H1 (cell line): ENCODE measurements around the gene SORL1-AS1.

Experiments used
- CTCF ChIA-PET: fragments of 300-600 bp; sonication (Branson Sonifier 250); formaldehyde crosslinking; loops from one replicate; lab custom pipeline; 2021; ENCODE audit not compliant: partially characterized antibody; lab: Charles Lee
- POLR2A ChIA-PET: fragments of 300-600 bp; sonication (Branson Sonifier 250); formaldehyde crosslinking; loops from one replicate; lab custom pipeline; 2021; ENCODE audit warnings: inconsistent platforms; ENCODE audit not compliant: partially characterized antibody; lab: Charles Lee
- DNase-seq, 2 experiments: peaks; one replicate each; pipeline versions ENCODE4 v3.0.0 to v3.0.0-alpha.2; 2010 to 2022; ENCODE audit warnings: low spot score in 2 of 2, low read depth in 1 of 2, mixed read lengths in 1 of 2
- FAIRE-seq: peaks from 2 replicates; lab custom pipeline; 2011; peaks lifted over from hg19 to GRCh38; lab: Jason Lieb, UNC
- H2AFZ ChIP-seq: 2 replicates; pipeline ENCODE4 v1.8.1; 2012; ENCODE audit warnings: low read length, inconsistent platforms
- H2AK5ac ChIP-seq: 2 replicates; pipeline ENCODE4 v1.6.1; 2013; ENCODE audit warnings: low read depth, low read length
- H2BK120ac ChIP-seq: replicated peaks from 2 replicates; pipeline ENCODE3; 2013; ENCODE audit warnings: low read depth, low read length, inconsistent platforms
- H2BK12ac ChIP-seq: 2 replicates; pipeline ENCODE4 v1.6.1; 2013; ENCODE audit warnings: low read depth, low read length
- H2BK15ac ChIP-seq: 2 replicates; pipeline ENCODE4 v1.6.1; 2013; ENCODE audit warnings: low read length
- H2BK20ac ChIP-seq: 2 replicates; pipeline ENCODE4 v1.6.1; 2013; ENCODE audit warnings: low read length
- H2BK5ac ChIP-seq: 2 replicates; pipeline ENCODE4 v1.6.1; 2013; ENCODE audit warnings: low read depth, low read length
- H3K14ac ChIP-seq: 2 replicates; pipeline ENCODE4 v1.6.1; 2013; ENCODE audit warnings: inconsistent platforms; ENCODE audit not compliant: insufficient read length
- H3K18ac ChIP-seq: 2 replicates; pipeline ENCODE4 v1.6.1; 2013; ENCODE audit warnings: low read length; ENCODE audit errors: extremely low read depth
- H3K23ac ChIP-seq: 2 replicates; pipeline ENCODE4 v1.6.1; 2013; ENCODE audit warnings: inconsistent platforms; ENCODE audit not compliant: insufficient read length
- H3K23me2 ChIP-seq: 2 replicates; pipeline ENCODE4 v1.6.1; 2013; ENCODE audit warnings: low read depth, low read length
- H3K27ac ChIP-seq: 2 replicates; pipeline ENCODE4 v1.6.1; 2011; ENCODE audit warnings: low read depth, low read length, inconsistent platforms
- H3K27me3 ChIP-seq, 4 experiments: replicated peaks in 1 of 4; 1 replicate in 1 of 4; 2 replicates in 3 of 4; pipeline versions ENCODE4 v1.6.1 to v1.8.1; 2011 to 2013; ENCODE audit warnings: low read length in 3 of 4, mild to moderate bottlenecking in 3 of 4, inconsistent platforms in 2 of 4, mixed read lengths in 2 of 4, moderate library complexity in 1 of 4; ENCODE audit not compliant: control insufficient read depth in 3 of 4, insufficient read depth in 3 of 4; ENCODE audit errors: extremely low read depth in 1 of 4
- H3K36me3 ChIP-seq, 4 experiments: 2 replicates each; pipeline versions ENCODE4 v1.6.1 to v1.8.1; 2011 to 2013; ENCODE audit warnings: mild to moderate bottlenecking in 4 of 4, low read length in 3 of 4, moderate library complexity in 2 of 4, control low read depth in 1 of 4, inconsistent platforms in 1 of 4; ENCODE audit not compliant: insufficient read depth in 4 of 4, control insufficient read depth in 2 of 4
- H3K4ac ChIP-seq: replicated peaks from 2 replicates; pipeline ENCODE3; 2013; ENCODE audit warnings: low read length, low read depth, mixed read lengths, inconsistent platforms; ENCODE audit not compliant: insufficient read length
- H3K4me1 ChIP-seq, 4 experiments: replicated peaks in 1 of 4; 1 replicate in 1 of 4; 2 replicates in 3 of 4; pipeline versions ENCODE4 v1.6.1 to v1.8.1; 2011 to 2013; ENCODE audit warnings: low read length in 3 of 4, inconsistent platforms in 2 of 4, mixed read lengths in 1 of 4; ENCODE audit not compliant: insufficient read depth in 4 of 4, control insufficient read depth in 3 of 4
- H3K4me2 ChIP-seq, 2 experiments: 2 replicates each; pipeline versions ENCODE4 v1.6.1 to v1.8.1; 2011 to 2013; ENCODE audit warnings: low read depth in 2 of 2, low read length in 2 of 2, control low read depth in 1 of 2, inconsistent platforms in 1 of 2, mild to moderate bottlenecking in 1 of 2; ENCODE audit not compliant: insufficient read depth in 1 of 2
- H3K4me3 ChIP-seq, 4 experiments: fragments of 200-600, 300-600 bp in 1 of 4; sonication (generic), shearing (Covaris generic), sonication (Bioruptor Twin) in 1 of 4; 2 replicates each; pipeline versions ENCODE4 v1.5.1 to v1.8.1; 2011 to 2016; ENCODE audit warnings: low read length in 4 of 4, low read depth in 3 of 4, control low read depth in 2 of 4, inconsistent platforms in 2 of 4, mild to moderate bottlenecking in 2 of 4, mixed read lengths in 1 of 4, moderate library complexity in 1 of 4; ENCODE audit not compliant: insufficient read depth in 2 of 4; ENCODE audit errors: extremely low read depth in 1 of 4
- H3K56ac ChIP-seq: replicated peaks from 2 replicates; pipeline ENCODE3; 2013; ENCODE audit warnings: low read depth, mild to moderate bottlenecking, mixed read lengths, low read length, inconsistent platforms; ENCODE audit not compliant: insufficient read length
- H3K79me1 ChIP-seq: 2 replicates; pipeline ENCODE4 v1.6.1; 2013; ENCODE audit warnings: low read depth, low read length, control low read depth
- H3K79me2 ChIP-seq, 2 experiments: 2 replicates each; pipeline versions ENCODE4 v1.6.1 to v1.8.1; 2012 to 2013; ENCODE audit warnings: low read length in 2 of 2, mild to moderate bottlenecking in 2 of 2, inconsistent platforms in 1 of 2; ENCODE audit not compliant: insufficient read depth in 2 of 2, control insufficient read depth in 1 of 2
- H3K9ac ChIP-seq, 4 experiments: replicated peaks in 1 of 4; 1 replicate in 1 of 4; 2 replicates in 3 of 4; pipeline versions ENCODE4 v1.6.1 to v1.8.1; 2011 to 2013; ENCODE audit warnings: low read depth in 3 of 4, low read length in 3 of 4, control low read depth in 2 of 4, mild to moderate bottlenecking in 2 of 4, moderate library complexity in 2 of 4, inconsistent platforms in 1 of 4; ENCODE audit errors: extremely low read depth in 1 of 4
- H3K9me3 ChIP-seq, 2 experiments: 2 replicates each; pipeline versions ENCODE4 v1.6.1 to v1.8.1; 2012 to 2013; ENCODE audit warnings: mild to moderate bottlenecking in 2 of 2, moderate library complexity in 2 of 2, control low read depth in 1 of 2, inconsistent platforms in 1 of 2, low read depth in 1 of 2, low read length in 1 of 2, mixed read lengths in 1 of 2; ENCODE audit not compliant: insufficient read depth in 2 of 2
- H4K20me1 ChIP-seq, 2 experiments: replicated peaks in 1 of 2; 2 replicates each; pipeline versions ENCODE3 to v1.8.1; 2011 to 2013; ENCODE audit warnings: inconsistent platforms in 2 of 2, low read length in 2 of 2, mild to moderate bottlenecking in 1 of 2; ENCODE audit not compliant: insufficient read depth in 2 of 2, control insufficient read depth in 1 of 2
- H4K5ac ChIP-seq: 2 replicates; pipeline ENCODE4 v1.6.1; 2013; ENCODE audit warnings: low read length, low read depth, mixed read lengths, inconsistent platforms; ENCODE audit not compliant: insufficient read length
- H4K8ac ChIP-seq: 2 replicates; pipeline ENCODE4 v1.8.0; 2013; ENCODE audit warnings: mild to moderate bottlenecking, moderate library complexity, low read length, inconsistent platforms; ENCODE audit not compliant: insufficient read depth; ENCODE audit errors: extremely low read depth
- H4K91ac ChIP-seq: replicated peaks from 2 replicates; pipeline ENCODE3; 2013; ENCODE audit warnings: low read length, mixed read lengths, inconsistent platforms; ENCODE audit not compliant: insufficient read length
- ASH2L ChIP-seq: fragments of 200-600, 300-600 bp; sonication (generic); IDR thresholded peaks from one replicate; pipeline ENCODE4 v1.7.1; 2017; ENCODE audit warnings: low read length
- CBX8 ChIP-seq: fragments of 300-800, 300-1000 bp; sonication (generic); IDR thresholded peaks from 2 replicates; pipeline ENCODE4 v1.7.1; 2016; ENCODE audit warnings: low read depth, low read length, borderline replicate concordance
- CREB1 ChIP-seq: IDR thresholded peaks from 2 replicates; pipeline ENCODE4 v1.6.1; 2012; ENCODE audit warnings: inconsistent platforms
- EZH2 ChIP-seq: fragments of 200-600 bp; sonication (generic); IDR thresholded peaks from 2 replicates; pipeline ENCODE4 v1.7.1; 2012; ENCODE audit warnings: low read depth, mild to moderate bottlenecking, moderate library complexity, low read length, inconsistent platforms; ENCODE audit not compliant: severe bottlenecking
- JUND ChIP-seq: IDR thresholded peaks from 2 replicates; pipeline ENCODE4 v1.6.1; 2011; ENCODE audit warnings: mild to moderate bottlenecking, improper control_type of control experiment, low read length
- KDM1A ChIP-seq: fragments of 200-600, 300-600 bp; sonication (generic); IDR thresholded peaks from 2 replicates; pipeline ENCODE4 v1.7.1; 2016; ENCODE audit warnings: mild to moderate bottlenecking, low read length, borderline replicate concordance
- POLR2A ChIP-seq, 2 experiments: IDR thresholded peaks; 1 replicate in 1 of 2; 2 replicates in 1 of 2; pipeline ENCODE4 v1.6.1; 2011; ENCODE audit warnings: low read depth in 2 of 2, low read length in 2 of 2, mild to moderate bottlenecking in 2 of 2; ENCODE audit errors: control extremely low read depth in 1 of 2
- SP1 ChIP-seq: IDR thresholded peaks from 2 replicates; pipeline ENCODE4 v1.6.1; 2011; ENCODE audit warnings: low read depth, low read length
- SP4 ChIP-seq: IDR thresholded peaks from 2 replicates; pipeline ENCODE4 v1.6.1; 2012; ENCODE audit warnings: low read length, inconsistent platforms
- TAF7 ChIP-seq: optimal IDR thresholded peaks from 2 replicates; pipeline ENCODE3; 2011; ENCODE audit warnings: low read depth, mild to moderate bottlenecking, inconsistent platforms, low read length, moderate library complexity, borderline replicate concordance
- WGBS, 2 experiments: shearing (Covaris generic) in 1 of 2; methylation state at CpG; one replicate each; pipeline versions ENCODE4 v1.1.6 to v1.1.7; 2013 to 2015; ENCODE audit warnings: low lambda C conversion rate in 2 of 2, mixed read lengths in 2 of 2, inconsistent platforms in 1 of 2, low coverage in 1 of 2, missing lambda C conversion rate in 1 of 2; ENCODE audit not compliant: insufficient replicate concordance in 2 of 2, insufficient coverage in 1 of 2, insufficient read length in 1 of 2; ENCODE audit errors: extremely low coverage in 1 of 2, missing lambda C conversion rate in 1 of 2; 5-methylcytosine and 5-hydroxymethylcytosine counted together
- TF ChIP-seq, protein P1 (sequence below): IDR thresholded peaks from 2 replicates; pipeline ENCODE4 v1.6.1; 2012; ENCODE audit warnings: inconsistent platforms

The SORL1-AS1 gene

DNA sequence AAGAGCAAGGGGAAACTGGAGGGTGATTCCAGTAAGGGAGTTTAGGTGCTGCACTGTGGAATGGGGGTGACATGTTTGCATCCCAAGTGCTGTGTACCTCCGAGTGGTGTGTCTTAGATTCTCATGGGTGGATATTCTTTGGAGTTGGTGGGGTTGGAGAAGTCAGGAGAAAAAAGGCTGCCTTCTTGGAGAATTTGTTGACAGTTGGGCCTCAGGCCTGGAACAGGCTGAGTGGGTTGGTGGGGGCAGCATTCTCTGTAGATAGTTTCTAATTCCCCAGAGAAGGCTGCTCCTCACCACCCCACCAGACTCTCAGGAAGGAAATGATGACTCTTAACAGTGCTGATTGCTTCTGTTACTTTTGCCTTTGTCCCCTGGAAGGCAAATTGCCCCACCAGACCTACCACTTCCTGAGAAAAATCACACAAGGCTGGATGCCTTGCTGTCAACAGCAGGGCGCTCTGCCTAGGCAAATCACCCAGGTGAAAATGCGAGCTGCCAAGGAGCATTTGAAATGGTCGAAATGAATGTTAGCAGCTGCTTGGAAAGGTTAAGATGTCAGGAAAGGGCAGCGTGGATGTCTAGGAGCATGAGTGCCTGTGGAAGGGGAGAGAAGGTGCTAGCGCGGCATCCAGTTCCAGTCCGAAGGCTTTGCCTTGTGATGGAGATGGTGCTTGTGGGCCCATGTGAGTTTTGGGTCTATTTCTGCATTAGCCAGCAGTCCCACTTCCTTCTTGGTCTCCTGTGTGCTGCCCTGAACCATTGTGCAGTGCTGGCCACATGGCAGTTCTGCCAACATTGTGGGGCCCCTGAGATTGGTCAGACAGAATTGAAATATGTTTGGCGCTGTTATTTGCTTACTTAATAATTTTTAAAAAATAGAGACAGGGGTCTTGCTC, 29.7 kb upstream of the SORL1-AS1 start:
- H3K27me3 ChIP-seq, result no peaks in the 10 kb centered on the region
- no peak overlapping the region for H3K9ac ChIP-seq
- no peak overlapping the region for H3K14ac ChIP-seq
- TF ChIP-seq EZH2, result no peak
- no peak for TF ChIP-seq SP4
- TF ChIP-seq SP1, result no peak
- no peak for TF ChIP-seq POLR2A (IDR thresholded peaks at IDR 0.05; ENCODE audit: control extremely low read depth in 1 of 2, low read depth in 2 of 2, low read length in 2 of 2)
- TF ChIP-seq ASH2L, result no peak
- TF ChIP-seq TAF7, result no peak
- no peak for TF ChIP-seq CBX8
- no peak for TF ChIP-seq KDM1A
- no peak for TF ChIP-seq CREB1
- TF ChIP-seq, protein P1, sequence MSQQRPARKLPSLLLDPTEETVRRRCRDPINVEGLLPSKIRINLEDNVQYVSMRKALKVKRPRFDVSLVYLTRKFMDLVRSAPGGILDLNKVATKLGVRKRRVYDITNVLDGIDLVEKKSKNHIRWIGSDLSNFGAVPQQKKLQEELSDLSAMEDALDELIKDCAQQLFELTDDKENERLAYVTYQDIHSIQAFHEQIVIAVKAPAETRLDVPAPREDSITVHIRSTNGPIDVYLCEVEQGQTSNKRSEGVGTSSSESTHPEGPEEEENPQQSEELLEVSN, result no peak
- TF ChIP-seq JUND, result no peak
- peak overlapping the region; percentile 20; the same call in 1 of the 2 replicates for H2BK5ac ChIP-seq
- H4K20me1 ChIP-seq, result peaks cover 0 to 4% of the 10 kb centered on the region in 2 experiments
- peak overlapping the region; percentile 94; the same call in 1 of the 2 replicates for H2BK15ac ChIP-seq
- H3K23ac ChIP-seq, result no peak overlapping the region
- peaks cover 7% of the 10 kb centered on the region for H3K23me2 ChIP-seq
- H2BK20ac ChIP-seq, result 0 out of 2 replicates have a peak overlapping the region, but pooled peaks have one; percentile 6
- no peak overlapping the region for H3K56ac ChIP-seq
- DNase-seq, result no peak
- H4K5ac ChIP-seq, result no peak overlapping the region
- H3K4ac ChIP-seq, result no peak overlapping the region
- H3K4me1 ChIP-seq, result peaks cover 14 to 27% (median 25%) of the 10 kb centered on the region in 4 experiments
- H3K18ac ChIP-seq, result peak overlapping the region; percentile 63; the same call in 1 of the 2 replicates
- H3K79me2 ChIP-seq, result peaks cover 0 to 32% of the 10 kb centered on the region in 2 experiments; a peak in 2 of 4 replicates
- peaks cover 16% of the 10 kb centered on the region for H3K79me1 ChIP-seq
- H2BK12ac ChIP-seq, result peak overlapping the region; percentile 86; the same call in 1 of the 2 replicates
- ChIA-PET CTCF (interaction anchor here (0.7 to 1.6 kb wide), 7 partner anchors 13 to 162 kb away, joined by 3 to 4 read pairs (median 3); no protein-coding TSS in a partner anchor), POLR2A (interaction anchor here (1.1 to 2.0 kb wide), 3 partner anchors 13 to 76 kb away, joined by 3 to 6 read pairs (median 3); no protein-coding TSS in a partner anchor)
- peak overlapping the region; percentile 37 for H4K91ac ChIP-seq
- peak overlapping the region; percentile 77; the same call in 1 of the 2 replicates for H2AK5ac ChIP-seq
- no peak overlapping the region for H3K4me2 ChIP-seq
- H2AFZ ChIP-seq, result no peak overlapping the region
- no peak for FAIRE-seq
- WGBS, 2 experiments, result 90% methylated on average over 9 of the region's 9 CpGs; no CpG with 5 or more reads in 1 of the 2 experiments
- H3K27ac ChIP-seq, result 0 out of 2 replicates have a peak overlapping the region, but pooled peaks have one; percentile 8
- peaks cover 0 to 11% (median 4%) of the 10 kb centered on the region in 4 experiments; a peak in 5 of 8 replicates for H3K36me3 ChIP-seq
- no peak overlapping the region for H2BK120ac ChIP-seq
- no peaks in the 10 kb centered on the region for H3K9me3 ChIP-seq
- no peak overlapping the region for H3K4me3 ChIP-seq
- no peak overlapping the region; the same call in 1 of the 2 replicates for H4K8ac ChIP-seq
